ENCODE measurements around the gene TGIF2LX. TPM values are rescaled to one million over a fixed set of nuclear protein-coding genes. Genes with fewer than 3 reads are reported as not detected.
"Not testable (repeated sequence)": the region's sequence is repeated elsewhere in the genome, so short reads cannot be mapped to it uniquely, and the experiment has no call there.

TGIF2LX gene
- total RNA-seq (not detected), polyA plus RNA-seq (not detected)

GRCh38 chrX:89921665-89922064, at the start of gene TGIF2LX:
Gene TGIF2LX (plus strand): TSS chrX:89921908. CDS start chrX:89922086, 178 bp downstream.
- H3K4me1 ChIP-seq; H3K9me3 ChIP-seq; H3K36me3 ChIP-seq; DNase-seq; intact Hi-C loops (cut with DNase I); H3K27me3 ChIP-seq; H3K27ac ChIP-seq; H3K4me3 ChIP-seq: not testable (repeated sequence)
- 80 to 84% methylated on average over 9 of the region's 9 CpGs for WGBS, 2 donors

GRCh38 chrX:89922338-89922934, 728 bp downstream of the TGIF2LX start:
- H3K4me1 ChIP-seq; H3K9me3 ChIP-seq; H3K4me3 ChIP-seq; DNase-seq; H3K27ac ChIP-seq; H3K27me3 ChIP-seq; H3K36me3 ChIP-seq; intact Hi-C loops (cut with DNase I): not testable (repeated sequence)
- WGBS, 2 donors, result 89 to 94% methylated on average over 18 of the region's 18 CpGs

- H3K27me3 ChIP-seq; H3K4me3 ChIP-seq; H3K9me3 ChIP-seq; H3K4me1 ChIP-seq; DNase-seq; H3K36me3 ChIP-seq; intact Hi-C loops (cut with DNase I); H3K27ac ChIP-seq: not testable (repeated sequence)
- 78 to 85% methylated on average over 5 of the region's 5 CpGs for WGBS, 2 donors
Measured at GRCh38 chrX:89943077-89943476, 21.4 kb downstream of the TGIF2LX start.

GRCh38 chrX:89965588-89965987, 43.9 kb downstream of the TGIF2LX start:
- H3K27ac ChIP-seq; H3K27me3 ChIP-seq; H3K4me3 ChIP-seq; intact Hi-C loops (cut with DNase I); H3K4me1 ChIP-seq; DNase-seq; H3K36me3 ChIP-seq; H3K9me3 ChIP-seq: not testable (repeated sequence)
- 94 to 96% methylated on average over 24 of the region's 24 CpGs for WGBS, 2 donors

Data from sigmoid colon (tissue), 7 donors.